B cell (primary cell): Measurements from ENCODE around the gene KAZN. TPM values are rescaled to one million over a fixed set of nuclear protein-coding genes. Genes with fewer than 3 reads are reported as not detected.

Experiments
- ATAC-seq: fragments of 200-7000 bp; cut with Tn5 transposase; one replicate; pipeline ENCODE4 v1.10.0; 2021; ENCODE audit warnings: low read depth, mild to moderate bottlenecking, moderate number of reproducible peaks, moderate library complexity
- CTCF ChIA-PET: fragments of 350-600 bp; sonication (Branson Sonifier 250); formaldehyde crosslinking; loops from one replicate; lab custom pipeline; 2021; ENCODE audit warnings: antibody characterized with exemption, inconsistent platforms; lab: Charles Lee
- POLR2A ChIA-PET: fragments of 350-600 bp; sonication (Branson Sonifier 250); formaldehyde crosslinking; loops from one replicate; lab custom pipeline; 2021; ENCODE audit warnings: antibody characterized with exemption; lab: Charles Lee
- DNase-seq: peaks from one replicate; pipeline ENCODE4 v3.0.0; 2013
- H2AFZ ChIP-seq: 2 replicates; pipeline ENCODE4 v1.6.1; 2012; ENCODE audit warnings: mild to moderate bottlenecking, low read depth, low read length; ENCODE audit not compliant: insufficient read depth, poor library complexity, severe bottlenecking
- H3K27ac ChIP-seq, 2 donors: 1 replicate in 1 of 2; 2 replicates in 1 of 2; pipeline ENCODE4 v1.5.1; 2012 to 2013; ENCODE audit warnings: low read length in 2 of 2, mild to moderate bottlenecking in 2 of 2, moderate library complexity in 1 of 2
- H3K27me3 ChIP-seq, 4 experiments: fragments of 200-600 bp in 1 of 4; sonication (generic) in 1 of 4; replicated peaks in 1 of 4; 1 replicate in 2 of 4; 2 replicates in 2 of 4; pipeline versions ENCODE4 v1.6.1 to v1.7.0; 2013 to 2016; ENCODE audit warnings: low read length in 3 of 4, mild to moderate bottlenecking in 2 of 4, mixed read lengths in 1 of 4, moderate library complexity in 1 of 4; ENCODE audit not compliant: insufficient read depth in 4 of 4, control insufficient read depth in 3 of 4; ENCODE audit errors: control extremely low read depth in 1 of 4
- H3K36me3 ChIP-seq, 2 experiments: replicated peaks in 1 of 2; 1 replicate in 1 of 2; 2 replicates in 1 of 2; pipeline versions ENCODE4 v1.6.1 to v1.7.1; 2013; ENCODE audit warnings: low read length in 1 of 2; ENCODE audit not compliant: insufficient read depth in 2 of 2, control insufficient read depth in 1 of 2; ENCODE audit errors: control extremely low read depth in 1 of 2, extremely low read depth in 1 of 2
- H3K4me1 ChIP-seq, 2 donors: fragments of 200-600 bp in 1 of 2; sonication (generic) in 1 of 2; 1 replicate in 1 of 2; 2 replicates in 1 of 2; pipeline versions ENCODE4 v1.5.1 to v1.6.1; 2013 to 2017; ENCODE audit warnings: low read length in 2 of 2; ENCODE audit not compliant: control insufficient read depth in 2 of 2, insufficient read depth in 2 of 2
- H3K4me2 ChIP-seq: replicated peaks from 2 replicates; pipeline ENCODE3; 2012; ENCODE audit warnings: mild to moderate bottlenecking, low read depth, low read length; ENCODE audit not compliant: poor library complexity, severe bottlenecking
- H3K4me3 ChIP-seq, 5 experiments: fragments of 200-600 bp in 1 of 5; sonication (generic) in 1 of 5; 1 replicate in 3 of 5; 2 replicates in 2 of 5; pipeline versions ENCODE4 v1.5.1 to v1.7.0; 2011 to 2016; ENCODE audit warnings: low read length in 4 of 5, mild to moderate bottlenecking in 4 of 5, low read depth in 2 of 5, control low read depth in 1 of 5, moderate library complexity in 1 of 5; ENCODE audit not compliant: insufficient read depth in 1 of 5; ENCODE audit errors: control extremely low read depth in 1 of 5, extremely low read depth in 1 of 5
- H3K79me2 ChIP-seq: fragments of 200-600 bp; sonication (generic); one replicate; pipeline ENCODE4 v1.6.0; 2016; ENCODE audit warnings: low read length; ENCODE audit not compliant: control insufficient read depth, insufficient read depth
- H3K9ac ChIP-seq: fragments of 200-600 bp; sonication (generic); 2 replicates; pipeline ENCODE4 v1.6.1; 2017; ENCODE audit warnings: mild to moderate bottlenecking, low read length, moderate library complexity
- H3K9me3 ChIP-seq, 3 donors: one replicate each; pipeline versions ENCODE4 v1.6.1 to v1.7.1; 2013; ENCODE audit warnings: low read length in 2 of 3; ENCODE audit not compliant: control insufficient read depth in 2 of 3, insufficient read depth in 1 of 3; ENCODE audit errors: control extremely low read depth in 1 of 3
- H4K20me1 ChIP-seq: 2 replicates; pipeline ENCODE4 v1.6.0; 2012; ENCODE audit warnings: mild to moderate bottlenecking, low read length; ENCODE audit not compliant: insufficient read depth, control insufficient read depth, poor library complexity, severe bottlenecking
- H3K27ac Mint-ChIP-seq: one replicate; pipeline ENCODE4 v1.8.0; 2021; ENCODE audit warnings: mixed read lengths
- H3K27me3 Mint-ChIP-seq: one replicate; pipeline ENCODE4 v1.8.0; 2021; ENCODE audit warnings: mixed read lengths
- H3K4me1 Mint-ChIP-seq: one replicate; pipeline ENCODE4 v1.8.0; 2021; ENCODE audit warnings: mixed read lengths
- H3K4me3 Mint-ChIP-seq: one replicate; pipeline ENCODE4 v1.8.0; 2021; ENCODE audit warnings: mixed read lengths
- H3K9me3 Mint-ChIP-seq: one replicate; pipeline ENCODE4 v1.8.0; 2022; ENCODE audit warnings: mixed read lengths; ENCODE audit not compliant: insufficient read depth
- CTCF ChIP-seq: fragments of 200-600 bp; IDR thresholded peaks from one replicate; pipeline ENCODE4 v1.8.0; 2022; ENCODE audit warnings: antibody characterized with exemption, mild to moderate bottlenecking
- EZH2 ChIP-seq: IDR thresholded peaks from 2 replicates; pipeline ENCODE4 v1.6.1; 2012; ENCODE audit warnings: borderline replicate concordance, low read depth, mild to moderate bottlenecking, moderate library complexity, low read length; ENCODE audit not compliant: insufficient read depth, poor library complexity, severe bottlenecking
- WGBS: methylation state at CpG from one replicate; pipeline ENCODE4 v1.1.5; 2013; ENCODE audit warnings: missing lambda C conversion rate; ENCODE audit not compliant: insufficient coverage; 5-methylcytosine and 5-hydroxymethylcytosine counted together
- intact Hi-C: fragments of 100-400 bp; cut with micrococcal nuclease; formaldehyde crosslinking; loops from one replicate; pipeline ENCODE4 v1.10.0; 2022
- polyA plus RNA-seq: library from polyadenylated mRNA; depleted of rRNA; stranded (reverse); fragments of >200 nt; gene quantifications from 2 replicates; pipeline ENCODE4 v1.2.3, GENCODE V29; 2012
- total RNA-seq, 2 donors: library from RNA; stranded (reverse); fragments of 120-200 nt in 1 of 2; gene quantifications; 1 replicate in 1 of 2; 2 replicates in 1 of 2; pipeline versions ENCODE4 v1.2.3 to v1.2.4, GENCODE V29; 2013 to 2022

Gene KAZN
- total and polyA plus RNA-seq, 2 donors (not counting 1 experiment from before 2014, with no cell fraction given): 0.13 to 0.39 TPM

DNA sequence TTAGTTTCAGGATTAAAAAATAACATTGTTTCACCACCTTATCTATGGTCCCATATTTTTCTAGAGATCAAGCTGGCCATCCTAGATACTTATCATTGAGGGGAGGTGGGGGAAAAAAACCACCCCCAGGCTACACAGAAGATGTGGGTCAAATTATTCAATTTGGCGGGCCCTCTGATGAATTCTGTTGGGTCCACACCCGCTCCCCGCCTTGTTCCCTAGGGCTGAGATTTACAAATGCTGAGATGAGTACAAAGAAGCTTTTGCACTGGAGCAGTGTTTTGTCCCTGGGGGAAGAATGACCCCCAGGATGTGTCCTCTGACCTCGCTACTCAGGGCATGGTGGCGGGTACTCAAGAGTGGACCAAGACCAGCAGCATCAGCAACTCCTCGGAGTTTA, 308.2 kb downstream of the KAZN start:
- 92% methylated on average over 6 of the region's 6 CpGs for WGBS
- Mint-ChIP-seq H3K9me3 (no peaks in the 10 kb centered on the region), H3K27ac (no peak overlapping the region), H3K4me1 (no peaks in the 10 kb centered on the region), H3K4me3 (no peak overlapping the region), H3K27me3 (no peaks in the 10 kb centered on the region)
- ChIA-PET CTCF (no interaction called here), POLR2A (no interaction called here)
- Histone ChIP-seq H3K4me3 (no peak overlapping the region), H3K36me3 (no peaks in the 10 kb centered on the region), H3K9me3 (no peaks in the 10 kb centered on the region), H3K4me2 (no peak overlapping the region), H3K27me3 (no peaks in the 10 kb centered on the region), H3K9ac (no peak overlapping the region), H3K4me1 (no peaks in the 10 kb centered on the region), H3K79me2 (no peaks in the 10 kb centered on the region), H4K20me1 (no peaks in the 10 kb centered on the region), H2AFZ (no peak overlapping the region), H3K27ac (no peak overlapping the region)
- TF ChIP-seq CTCF (no peak), EZH2 (no peak)
- intact Hi-C loops: no loop called here
- DNase-seq (no peak), ATAC-seq (no peak)

DNA sequence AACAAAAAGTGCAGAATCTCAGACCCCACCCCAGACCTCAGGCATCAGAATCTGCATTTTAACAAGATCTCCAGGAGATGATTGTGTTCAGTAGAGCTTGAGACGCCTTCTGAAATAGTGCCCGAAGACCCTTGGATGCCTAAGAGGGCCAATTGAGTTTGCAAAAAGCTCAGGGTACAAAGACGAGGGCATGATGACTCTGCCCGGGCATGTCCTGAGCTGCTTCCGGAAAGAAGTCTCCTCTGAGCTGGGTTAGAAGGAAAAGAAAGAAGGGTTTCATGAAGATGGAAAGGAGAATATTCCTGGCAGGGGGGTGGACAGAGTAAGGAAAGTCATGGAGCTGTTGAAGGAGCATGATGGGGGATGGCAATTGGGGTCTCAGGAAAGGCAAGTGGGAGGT, 308.9 kb downstream of the KAZN start:
- Mint-ChIP-seq H3K27me3 (no peaks in the 10 kb centered on the region), H3K9me3 (no peaks in the 10 kb centered on the region), H3K4me3 (no peak overlapping the region), H3K27ac (no peak overlapping the region), H3K4me1 (no peaks in the 10 kb centered on the region)
- Histone ChIP-seq H3K9ac (no peak overlapping the region), H3K4me3 (no peak overlapping the region), H3K79me2 (no peaks in the 10 kb centered on the region), H3K36me3 (no peaks in the 10 kb centered on the region), H3K4me2 (no peak overlapping the region), H3K4me1 (no peaks in the 10 kb centered on the region), H3K9me3 (no peaks in the 10 kb centered on the region), H3K27me3 (no peaks in the 10 kb centered on the region), H4K20me1 (no peaks in the 10 kb centered on the region), H2AFZ (no peak overlapping the region), H3K27ac (no peak overlapping the region)
- 97% methylated on average over 5 of the region's 5 CpGs for WGBS
- CTCF ChIA-PET: interaction anchor here (0.9 kb wide), 1 partner anchor 9 kb away, joined by 3 read pairs; no protein-coding TSS in a partner anchor
- POLR2A ChIA-PET: no interaction called here
- intact Hi-C loops: no loop called here
- TF ChIP-seq EZH2 (no peak), CTCF (no peak)
- no peak for ATAC-seq
- no peak for DNase-seq
